Fibroblast of mammary gland (primary cell): ENCODE measurements around the gene BRAP.

Experiments used
- DNase-seq: peaks from one replicate; pipeline ENCODE4 v3.0.0-alpha.2; 2010; ENCODE audit warnings: low read depth
- H3K4me3 ChIP-seq: 2 replicates; pipeline ENCODE4 v1.5.1; 2011; ENCODE audit warnings: low read depth, mild to moderate bottlenecking, low read length, moderate library complexity; ENCODE audit not compliant: control insufficient read depth
- CTCF ChIP-seq: conservative IDR thresholded peaks from 2 replicates; pipeline ENCODE4 v1.5.1; 2011; ENCODE audit warnings: low read depth, low read length, inconsistent platforms; ENCODE audit not compliant: control insufficient read depth, insufficient read depth

The BRAP gene

GRCh38 chr12:111687952-111688351 is 2.2 kb upstream of the BRAP start:
- no peak for TF ChIP-seq CTCF
- no peak for DNase-seq
- no peak overlapping the region for H3K4me3 ChIP-seq

GRCh38 chr12:111687255-111687654 is 1.5 kb upstream of the BRAP start:
- no peak for TF ChIP-seq CTCF
- DNase-seq, result no peak
- H3K4me3 ChIP-seq, result no peak overlapping the region

GRCh38 chr12:111686574-111687105 is 884 bp upstream of the BRAP start:
- TF ChIP-seq CTCF, result no peak
- DNase-seq, result peak; percentile 19
- H3K4me3 ChIP-seq, result peak overlapping the region; percentile 67

- peak overlapping the region; percentile 67 for H3K4me3 ChIP-seq
- TF ChIP-seq CTCF, result no peak
- no peak for DNase-seq
Measured at GRCh38 chr12:111685322-111685810, 390 bp downstream of the BRAP start.

- DNase-seq, result peak; percentile 1
- peak overlapping the region; percentile 67 for H3K4me3 ChIP-seq
Measured at GRCh38 chr12:111684485-111685198, 1.1 kb downstream of the BRAP start.

- TF ChIP-seq CTCF, result no peak
- DNase-seq, result no peak
- H3K4me3 ChIP-seq, result no peak overlapping the region
Measured at GRCh38 chr12:111677186-111677585, 8.6 kb downstream of the BRAP start.

GRCh38 chr12:111673503-111673902 is 12.3 kb downstream of the BRAP start:
- H3K4me3 ChIP-seq, result no peak overlapping the region
- TF ChIP-seq CTCF, result peak; percentile 64
- DNase-seq, result peak; percentile 55
